H1 (cell line): ENCODE results near the gene KRT17. TPM values are rescaled to one million over a fixed set of nuclear protein-coding genes. Genes with fewer than 3 reads are reported as not detected.

Experiments used
- CTCF ChIA-PET: fragments of 300-600 bp; sonication (Branson Sonifier 250); formaldehyde crosslinking; loops from one replicate; lab custom pipeline; 2021; ENCODE audit not compliant: partially characterized antibody; lab: Charles Lee
- POLR2A ChIA-PET: fragments of 300-600 bp; sonication (Branson Sonifier 250); formaldehyde crosslinking; loops from one replicate; lab custom pipeline; 2021; ENCODE audit warnings: inconsistent platforms; ENCODE audit not compliant: partially characterized antibody; lab: Charles Lee
- DNase-seq, 2 experiments: peaks; one replicate each; pipeline versions ENCODE4 v3.0.0 to v3.0.0-alpha.2; 2010 to 2022; ENCODE audit warnings: low spot score in 2 of 2, low read depth in 1 of 2, mixed read lengths in 1 of 2
- FAIRE-seq: peaks from 2 replicates; lab custom pipeline; 2011; peaks lifted over from hg19 to GRCh38; lab: Jason Lieb, UNC
- H2AFZ ChIP-seq: 2 replicates; pipeline ENCODE4 v1.8.1; 2012; ENCODE audit warnings: low read length, inconsistent platforms
- H2AK5ac ChIP-seq: 2 replicates; pipeline ENCODE4 v1.6.1; 2013; ENCODE audit warnings: low read depth, low read length
- H2BK120ac ChIP-seq: replicated peaks from 2 replicates; pipeline ENCODE3; 2013; ENCODE audit warnings: low read depth, low read length, inconsistent platforms
- H2BK12ac ChIP-seq: 2 replicates; pipeline ENCODE4 v1.6.1; 2013; ENCODE audit warnings: low read depth, low read length
- H2BK15ac ChIP-seq: 2 replicates; pipeline ENCODE4 v1.6.1; 2013; ENCODE audit warnings: low read length
- H2BK20ac ChIP-seq: 2 replicates; pipeline ENCODE4 v1.6.1; 2013; ENCODE audit warnings: low read length
- H2BK5ac ChIP-seq: 2 replicates; pipeline ENCODE4 v1.6.1; 2013; ENCODE audit warnings: low read depth, low read length
- H3K14ac ChIP-seq: 2 replicates; pipeline ENCODE4 v1.6.1; 2013; ENCODE audit warnings: inconsistent platforms; ENCODE audit not compliant: insufficient read length
- H3K18ac ChIP-seq: 2 replicates; pipeline ENCODE4 v1.6.1; 2013; ENCODE audit warnings: low read length; ENCODE audit errors: extremely low read depth
- H3K23ac ChIP-seq: 2 replicates; pipeline ENCODE4 v1.6.1; 2013; ENCODE audit warnings: inconsistent platforms; ENCODE audit not compliant: insufficient read length
- H3K23me2 ChIP-seq: 2 replicates; pipeline ENCODE4 v1.6.1; 2013; ENCODE audit warnings: low read depth, low read length
- H3K27ac ChIP-seq: 2 replicates; pipeline ENCODE4 v1.6.1; 2011; ENCODE audit warnings: low read depth, low read length, inconsistent platforms
- H3K27me3 ChIP-seq, 4 experiments: replicated peaks in 1 of 4; 1 replicate in 1 of 4; 2 replicates in 3 of 4; pipeline versions ENCODE4 v1.6.1 to v1.8.1; 2011 to 2013; ENCODE audit warnings: low read length in 3 of 4, mild to moderate bottlenecking in 3 of 4, inconsistent platforms in 2 of 4, mixed read lengths in 2 of 4, moderate library complexity in 1 of 4; ENCODE audit not compliant: control insufficient read depth in 3 of 4, insufficient read depth in 3 of 4; ENCODE audit errors: extremely low read depth in 1 of 4
- H3K36me3 ChIP-seq, 4 experiments: 2 replicates each; pipeline versions ENCODE4 v1.6.1 to v1.8.1; 2011 to 2013; ENCODE audit warnings: mild to moderate bottlenecking in 4 of 4, low read length in 3 of 4, moderate library complexity in 2 of 4, control low read depth in 1 of 4, inconsistent platforms in 1 of 4; ENCODE audit not compliant: insufficient read depth in 4 of 4, control insufficient read depth in 2 of 4
- H3K4ac ChIP-seq: replicated peaks from 2 replicates; pipeline ENCODE3; 2013; ENCODE audit warnings: low read length, low read depth, mixed read lengths, inconsistent platforms; ENCODE audit not compliant: insufficient read length
- H3K4me1 ChIP-seq, 4 experiments: replicated peaks in 1 of 4; 1 replicate in 1 of 4; 2 replicates in 3 of 4; pipeline versions ENCODE4 v1.6.1 to v1.8.1; 2011 to 2013; ENCODE audit warnings: low read length in 3 of 4, inconsistent platforms in 2 of 4, mixed read lengths in 1 of 4; ENCODE audit not compliant: insufficient read depth in 4 of 4, control insufficient read depth in 3 of 4
- H3K4me2 ChIP-seq, 2 experiments: 2 replicates each; pipeline versions ENCODE4 v1.6.1 to v1.8.1; 2011 to 2013; ENCODE audit warnings: low read depth in 2 of 2, low read length in 2 of 2, control low read depth in 1 of 2, inconsistent platforms in 1 of 2, mild to moderate bottlenecking in 1 of 2; ENCODE audit not compliant: insufficient read depth in 1 of 2
- H3K4me3 ChIP-seq, 4 experiments: fragments of 200-600, 300-600 bp in 1 of 4; sonication (generic), shearing (Covaris generic), sonication (Bioruptor Twin) in 1 of 4; 2 replicates each; pipeline versions ENCODE4 v1.5.1 to v1.8.1; 2011 to 2016; ENCODE audit warnings: low read length in 4 of 4, low read depth in 3 of 4, control low read depth in 2 of 4, inconsistent platforms in 2 of 4, mild to moderate bottlenecking in 2 of 4, mixed read lengths in 1 of 4, moderate library complexity in 1 of 4; ENCODE audit not compliant: insufficient read depth in 2 of 4; ENCODE audit errors: extremely low read depth in 1 of 4
- H3K56ac ChIP-seq: replicated peaks from 2 replicates; pipeline ENCODE3; 2013; ENCODE audit warnings: low read depth, mild to moderate bottlenecking, mixed read lengths, low read length, inconsistent platforms; ENCODE audit not compliant: insufficient read length
- H3K79me1 ChIP-seq: 2 replicates; pipeline ENCODE4 v1.6.1; 2013; ENCODE audit warnings: low read depth, low read length, control low read depth
- H3K79me2 ChIP-seq, 2 experiments: 2 replicates each; pipeline versions ENCODE4 v1.6.1 to v1.8.1; 2012 to 2013; ENCODE audit warnings: low read length in 2 of 2, mild to moderate bottlenecking in 2 of 2, inconsistent platforms in 1 of 2; ENCODE audit not compliant: insufficient read depth in 2 of 2, control insufficient read depth in 1 of 2
- H3K9ac ChIP-seq, 4 experiments: replicated peaks in 1 of 4; 1 replicate in 1 of 4; 2 replicates in 3 of 4; pipeline versions ENCODE4 v1.6.1 to v1.8.1; 2011 to 2013; ENCODE audit warnings: low read depth in 3 of 4, low read length in 3 of 4, control low read depth in 2 of 4, mild to moderate bottlenecking in 2 of 4, moderate library complexity in 2 of 4, inconsistent platforms in 1 of 4; ENCODE audit errors: extremely low read depth in 1 of 4
- H3K9me3 ChIP-seq, 2 experiments: 2 replicates each; pipeline versions ENCODE4 v1.6.1 to v1.8.1; 2012 to 2013; ENCODE audit warnings: mild to moderate bottlenecking in 2 of 2, moderate library complexity in 2 of 2, control low read depth in 1 of 2, inconsistent platforms in 1 of 2, low read depth in 1 of 2, low read length in 1 of 2, mixed read lengths in 1 of 2; ENCODE audit not compliant: insufficient read depth in 2 of 2
- H4K20me1 ChIP-seq, 2 experiments: replicated peaks in 1 of 2; 2 replicates each; pipeline versions ENCODE3 to v1.8.1; 2011 to 2013; ENCODE audit warnings: inconsistent platforms in 2 of 2, low read length in 2 of 2, mild to moderate bottlenecking in 1 of 2; ENCODE audit not compliant: insufficient read depth in 2 of 2, control insufficient read depth in 1 of 2
- H4K5ac ChIP-seq: 2 replicates; pipeline ENCODE4 v1.6.1; 2013; ENCODE audit warnings: low read length, low read depth, mixed read lengths, inconsistent platforms; ENCODE audit not compliant: insufficient read length
- H4K8ac ChIP-seq: 2 replicates; pipeline ENCODE4 v1.8.0; 2013; ENCODE audit warnings: mild to moderate bottlenecking, moderate library complexity, low read length, inconsistent platforms; ENCODE audit not compliant: insufficient read depth; ENCODE audit errors: extremely low read depth
- H4K91ac ChIP-seq: replicated peaks from 2 replicates; pipeline ENCODE3; 2013; ENCODE audit warnings: low read length, mixed read lengths, inconsistent platforms; ENCODE audit not compliant: insufficient read length
- CBX8 ChIP-seq: fragments of 300-800, 300-1000 bp; sonication (generic); IDR thresholded peaks from 2 replicates; pipeline ENCODE4 v1.7.1; 2016; ENCODE audit warnings: low read depth, low read length, borderline replicate concordance
- EZH2 ChIP-seq: fragments of 200-600 bp; sonication (generic); IDR thresholded peaks from 2 replicates; pipeline ENCODE4 v1.7.1; 2012; ENCODE audit warnings: low read depth, mild to moderate bottlenecking, moderate library complexity, low read length, inconsistent platforms; ENCODE audit not compliant: severe bottlenecking
- KDM4A ChIP-seq: IDR thresholded peaks from one replicate; pipeline ENCODE4 v1.7.1; 2012; ENCODE audit warnings: low read depth, mild to moderate bottlenecking, moderate library complexity, low read length, inconsistent platforms; ENCODE audit not compliant: severe bottlenecking
- MAFK ChIP-seq: IDR thresholded peaks from 2 replicates; pipeline ENCODE4 v1.6.1; 2012; ENCODE audit warnings: low read depth, mild to moderate bottlenecking, improper control_type of control experiment, low read length
- MAX ChIP-seq: IDR thresholded peaks from 2 replicates; pipeline ENCODE4 v1.6.1; 2012; ENCODE audit warnings: inconsistent platforms
- SIRT6 ChIP-seq: IDR thresholded peaks from one replicate; pipeline ENCODE4 v1.7.1; 2012; ENCODE audit warnings: low read length, inconsistent platforms
- WGBS, 2 experiments: shearing (Covaris generic) in 1 of 2; methylation state at CpG; one replicate each; pipeline versions ENCODE4 v1.1.6 to v1.1.7; 2013 to 2015; ENCODE audit warnings: low lambda C conversion rate in 2 of 2, mixed read lengths in 2 of 2, inconsistent platforms in 1 of 2, low coverage in 1 of 2, missing lambda C conversion rate in 1 of 2; ENCODE audit not compliant: insufficient replicate concordance in 2 of 2, insufficient coverage in 1 of 2, insufficient read length in 1 of 2; ENCODE audit errors: extremely low coverage in 1 of 2, missing lambda C conversion rate in 1 of 2; 5-methylcytosine and 5-hydroxymethylcytosine counted together
- polyA plus RNA-seq, 7 experiments: library from polyadenylated mRNA; depleted of rRNA in 3 of 7; stranded (reverse) in 5 of 7; unstranded in 2 of 7; fragments of >200 nt in 5 of 7; fragments of 200-250 nt in 2 of 7; gene quantifications; 1 replicate in 5 of 7; 2 replicates in 1 of 7; 4 replicates in 1 of 7; pipeline versions ENCODE4 v1.2.1 to v1.2.3, GENCODE V29; 2011 to 2013; ENCODE audit warnings: missing spikeins in 2 of 7, mixed read lengths in 2 of 7
- total RNA-seq: library from RNA; stranded (reverse); fragmentation: NEBNext Ultra II Directional; extraction: Animal tissue kit (Norgen Biotek cat#: 25700); gene quantifications from 2 replicates; pipeline ENCODE4 v1.2.1, GENCODE V29; 2021

Gene KRT17
- total and polyA plus RNA-seq, 2 of the 8 experiments (the other 6 are each of a cell fraction or from before 2014, with no cell fraction given) = 0.50 to 0.95 TPM

GRCh38 chr17:41599680-41600079 is 24.7 kb downstream of the KRT17 start:
- H3K27ac ChIP-seq = no peak overlapping the region
- H2AFZ ChIP-seq = no peak overlapping the region
- H3K4me3 ChIP-seq = no peak overlapping the region
- no peak for FAIRE-seq
- no peak overlapping the region for H4K91ac ChIP-seq
- no peaks in the 10 kb centered on the region for H3K9me3 ChIP-seq
- POLR2A ChIA-PET = interaction anchor here (1.9 kb wide), 1 partner anchor 71 kb away, joined by 5 read pairs; the partner anchor contains the start of gene KRT19
- no peak overlapping the region for H4K8ac ChIP-seq
- no peak overlapping the region for H3K4me2 ChIP-seq
- no peak overlapping the region for H2BK120ac ChIP-seq
- CTCF ChIA-PET = interaction anchor here (0.7 to 5.0 kb wide), 5 partner anchors 10 to 212 kb away, joined by 3 to 23 read pairs (median 5); no protein-coding TSS in a partner anchor
- H3K36me3 ChIP-seq = no peaks in the 10 kb centered on the region
- H2BK12ac ChIP-seq = no peak overlapping the region
- H2BK15ac ChIP-seq = no peak overlapping the region
- no peak overlapping the region for H3K18ac ChIP-seq
- H2BK20ac ChIP-seq = no peak overlapping the region
- H4K20me1 ChIP-seq = peaks cover 0 to 2% of the 10 kb centered on the region in 2 experiments
- H3K27me3 ChIP-seq = no peaks in the 10 kb centered on the region
- no peak overlapping the region for H4K5ac ChIP-seq
- H3K4ac ChIP-seq = no peak overlapping the region
- H3K79me1 ChIP-seq = no peaks in the 10 kb centered on the region
- no peak overlapping the region for H3K56ac ChIP-seq
- no peaks in the 10 kb centered on the region for H3K79me2 ChIP-seq
- no peak for TF ChIP-seq MAFK
- TF ChIP-seq CBX8 = no peak
- TF ChIP-seq KDM4A = no peak
- no peak for TF ChIP-seq SIRT6
- TF ChIP-seq MAX = no peak
- no peak for TF ChIP-seq EZH2
- TF ChIP-seq, all 59 proteins: peak for 0
- Histone ChIP-seq H3K23me2 (peaks cover 15% of the 10 kb centered on the region; the same call in 1 of the 2 replicates), H3K14ac (no peak overlapping the region), H2AK5ac (no peak overlapping the region), H3K23ac (no peak overlapping the region), H3K9ac (no peak overlapping the region), H2BK5ac (no peak overlapping the region), H3K4me1 (no peaks in the 10 kb centered on the region)
- no peak for DNase-seq
- WGBS, 2 experiments = 60% methylated on average over 1 of the region's 1 CpG; no CpG with 5 or more reads in 1 of the 2 experiments
